GM12878 (cell line): ENCODE results near the gene HS3ST6. TPM values are rescaled to one million over a fixed set of nuclear protein-coding genes. Genes with fewer than 3 reads are reported as not detected.

ENCODE experiments used
- ATAC-seq: fragments of 200-7000 bp; cut with Tn5 transposase; 3 replicates; pipeline ENCODE4 v1.9.1; 2020; ENCODE audit warnings: mild to moderate bottlenecking, moderate library complexity
- BruUV-seq: library from RNA; stranded (reverse); fragments of 400-500 nt; replicated peaks from 2 replicates; lab custom pipeline; 2021; lab: Mats Ljungman, UMichigan
- CTCF ChIA-PET: fragments of 300-600 bp; sonication (Branson Sonifier 250); formaldehyde crosslinking; extraction: SDS; loops from one replicate; lab custom pipeline; 2021; ENCODE audit warnings: inconsistent platforms; lab: Yijun Ruan, JAX
- POLR2A ChIA-PET: fragments of 350-600 bp; formaldehyde crosslinking; extraction: SDS; loops from one replicate; lab custom pipeline; 2021; ENCODE audit warnings: inconsistent platforms; lab: Charles Lee
- RAD21 ChIA-PET: fragments of 300-600 bp; sonication (Branson Sonifier 250); formaldehyde crosslinking; loops from one replicate; lab custom pipeline; 2023; ENCODE audit warnings: antibody characterized with exemption; ENCODE audit not compliant: unreplicated experiment; lab: Charles Lee
- SMC1A ChIA-PET: fragments of 300-600 bp; sonication (Branson Sonifier 250); formaldehyde crosslinking; loops from one replicate; lab custom pipeline; 2023; ENCODE audit not compliant: unreplicated experiment, uncharacterized antibody; lab: Charles Lee
- DNase-seq: peaks from one replicate; pipeline ENCODE4 v3.0.0-alpha.2; 2011; ENCODE audit warnings: low read depth, low spot score
- FAIRE-seq: peaks from 3 replicates; lab custom pipeline; 2011; peaks lifted over from hg19 to GRCh38; lab: Jason Lieb, UNC
- H2AFZ ChIP-seq: 2 replicates; pipeline ENCODE4 v1.6.0; 2011; ENCODE audit warnings: low read depth, low read length, control low read depth; ENCODE audit not compliant: control insufficient read depth
- H3K27ac ChIP-seq: 2 replicates; pipeline ENCODE4 v1.5.1; 2011; ENCODE audit warnings: control low read depth; ENCODE audit not compliant: control insufficient read depth, insufficient read depth
- H3K27me3 ChIP-seq, 2 experiments: replicated peaks in 1 of 2; 2 replicates each; pipeline versions ENCODE4 v1.6.0 to v1.6.1; 2011; ENCODE audit warnings: low read length in 1 of 2; ENCODE audit not compliant: control insufficient read depth in 2 of 2, insufficient read depth in 2 of 2
- H3K36me3 ChIP-seq, 2 experiments: 2 replicates each; pipeline ENCODE4 v1.5.1; 2011; ENCODE audit warnings: low read length in 1 of 2; ENCODE audit not compliant: control insufficient read depth in 2 of 2, insufficient read depth in 2 of 2
- H3K4me1 ChIP-seq: 2 replicates; pipeline ENCODE4 v1.6.1; 2011; ENCODE audit warnings: mild to moderate bottlenecking, low read length, moderate library complexity, mixed read lengths; ENCODE audit not compliant: control insufficient read depth, insufficient read depth
- H3K4me2 ChIP-seq: 2 replicates; pipeline ENCODE4 v1.6.0; 2011; ENCODE audit warnings: control low read depth; ENCODE audit not compliant: control insufficient read depth, insufficient read depth
- H3K4me3 ChIP-seq: fragments of 200-600 bp; sonication (generic); 2 replicates; pipeline ENCODE4 v1.5.1; 2016
- H3K79me2 ChIP-seq: 2 replicates; pipeline ENCODE4 v1.6.0; 2011; ENCODE audit warnings: low read length; ENCODE audit not compliant: control insufficient read depth, insufficient read depth
- H3K9ac ChIP-seq: 2 replicates; pipeline ENCODE4 v1.8.0; 2011; ENCODE audit warnings: low read length, control low read depth, mixed read lengths; ENCODE audit not compliant: control insufficient read depth, insufficient read depth
- H3K9me3 ChIP-seq: replicated peaks from 3 replicates; pipeline ENCODE4 v1.5.1; 2011; ENCODE audit warnings: mild to moderate bottlenecking, low read length; ENCODE audit not compliant: control insufficient read depth, insufficient read depth
- H4K20me1 ChIP-seq: 2 replicates; pipeline ENCODE4 v1.6.0; 2011; ENCODE audit not compliant: control insufficient read depth, insufficient read depth
- E2F8 ChIP-seq: fragments of 450-650 bp; IDR thresholded peaks from 2 replicates; pipeline ENCODE4 v1.6.1; 2018; ENCODE audit warnings: mild to moderate bottlenecking, low read depth, moderate library complexity; ENCODE audit not compliant: partially characterized antibody
- EGR1 ChIP-seq, 2 experiments: IDR thresholded peaks; 1 replicate in 1 of 2; 2 replicates in 1 of 2; pipeline ENCODE4 v1.6.1; 2011 to 2012; ENCODE audit warnings: low read depth in 2 of 2, low read length in 2 of 2, borderline replicate concordance in 1 of 2, mild to moderate bottlenecking in 1 of 2, moderate library complexity in 1 of 2
- MTA3 ChIP-seq: IDR thresholded peaks from 2 replicates; pipeline ENCODE4 v1.6.1; 2012; ENCODE audit warnings: low read length, inconsistent platforms, borderline replicate concordance
- REST ChIP-seq: IDR thresholded peaks from 2 replicates; pipeline ENCODE4 v1.6.1; 2012; ENCODE audit warnings: mild to moderate bottlenecking, low read depth, low read length
- ZZZ3 ChIP-seq: IDR thresholded peaks from 2 replicates; pipeline ENCODE4 v1.6.1; 2011; ENCODE audit warnings: low read depth; ENCODE audit not compliant: control insufficient read depth, insufficient read length
- WGBS: methylation state at CpG from one replicate; pipeline ENCODE4 v1.1.6; 2016; ENCODE audit warnings: low lambda C conversion rate; ENCODE audit not compliant: insufficient replicate concordance, insufficient coverage; ENCODE audit errors: missing lambda C conversion rate; 5-methylcytosine and 5-hydroxymethylcytosine counted together
- in situ Hi-C: fragments of 300-500 bp; cut with MboI; formaldehyde crosslinking; loops from 9 replicates; pipeline ENCODE4 v1.14.3; 2018; ENCODE audit warnings: mixed read lengths
- intact Hi-C: fragments of 100-400 bp; cut with micrococcal nuclease; formaldehyde crosslinking; loops from one replicate; pipeline ENCODE4 v1.14.2; 2022; ENCODE audit not compliant: unreplicated experiment
- polyA plus RNA-seq, 11 experiments: library from polyadenylated mRNA; depleted of rRNA in 4 of 11; unstranded in 6 of 11; stranded (reverse) in 5 of 11; fragments of >200 nt; fragmentation: Nextera tagmentation in 4 of 11; fragmentation: Illumina TruSeq in 1 of 11; extraction: Ambion mirVana in 4 of 11; extraction: Trizol in 1 of 11; gene quantifications; 1 replicate in 1 of 11; 2 replicates in 10 of 11; pipeline versions ENCODE4 v1.2.1 to v1.2.3, GENCODE V29; 2011 to 2016; ENCODE audit warnings: inconsistent platforms in 2 of 11, missing spikeins in 2 of 11, low read depth in 1 of 11
- total RNA-seq, 4 experiments: library from RNA; depleted of rRNA in 3 of 4; stranded (reverse); fragments of >200 nt in 3 of 4; fragmentation: Illumina TruSeq in 1 of 4; extraction: Trizol in 1 of 4; gene quantifications; 2 replicates each; pipeline versions ENCODE4 v1.2.1 to v1.2.3, GENCODE V29; 2013 to 2021

Gene HS3ST6
- total and polyA plus RNA-seq, 10 of the 15 experiments (the other 5 are each of a cell fraction or from before 2014, with no cell fraction given), result not detected

GRCh38 chr16:1913327-1914083 lies 4.7 kb downstream of the HS3ST6 start:
- H3K4me2 ChIP-seq, result no peak overlapping the region
- SMC1A ChIA-PET, result no interaction called here

More at GRCh38 chr16:1913327-1914083, 4.7 kb downstream of the HS3ST6 start:
- POLR2A ChIA-PET, result no interaction called here
- TF ChIP-seq EGR1 (IDR thresholded peaks at IDR 0.05; ENCODE audit: borderline replicate concordance in 1 of 2, low read depth in 2 of 2, low read length in 2 of 2), result no peak
- no peak for TF ChIP-seq E2F8
- TF ChIP-seq MTA3, result no peak
- no peak for TF ChIP-seq ZZZ3
- TF ChIP-seq REST, result no peak
- Histone ChIP-seq H3K9ac (no peak overlapping the region), H3K4me3 (no peak overlapping the region), H3K27ac (no peak overlapping the region), H3K36me3 (no peaks in the 10 kb centered on the region), H3K4me1 (no peaks in the 10 kb centered on the region), H3K27me3 (peaks cover 4 to 6% of the 10 kb centered on the region in 2 experiments; a peak in 3 of 4 replicates), H3K9me3 (no peaks in the 10 kb centered on the region), H2AFZ (no peak overlapping the region), H4K20me1 (no peaks in the 10 kb centered on the region), H3K79me2 (no peaks in the 10 kb centered on the region)
- in situ Hi-C loops, result no loop called here
- FAIRE-seq, result no peak
- CTCF ChIA-PET, result no interaction called here
- 22% methylated on average over 19 of the region's 21 CpGs for WGBS
- RAD21 ChIA-PET, result no interaction called here
- BruUV-seq, result no TSS peak
- intact Hi-C loops, result no loop called here
- ATAC-seq, result 0 out of 3 replicates have a peak, but pooled peaks have one; percentile 19
- DNase-seq, result no peak
